Suppressor macrophage treated with lipopolysaccharide for 4 hours (primary cell): ENCODE data around the gene ATP5MC3.

ENCODE experiments used
- DNase-seq: peaks from one replicate; pipeline ENCODE4 v3.0.0-alpha.2; 2020

Gene ATP5MC3

GRCh38 chr2:175167792-175168563 is 13.5 kb downstream of the ATP5MC3 start, which contains the start of gene ATF2:
Gene ATF2, minus strand, starts transcription at chr2:175168203. Its CDS starts 31,760 bp downstream, at chr2:175136443.
- peak; percentile 100 for DNase-seq

GRCh38 chr2:175167076-175167791 is 14.3 kb downstream of the ATP5MC3 start:
- peak; percentile 39 for DNase-seq

GRCh38 chr2:175166216-175166824 is 15.2 kb downstream of the ATP5MC3 start:
- DNase-seq: no peak

GRCh38 chr2:175164235-175164634 is 17.3 kb downstream of the ATP5MC3 start:
- DNase-seq: no peak

- DNase-seq: no peak
These were observed 22.6 kb downstream of the ATP5MC3 start for GRCh38 chr2:175158894-175159293.

GRCh38 chr2:175156534-175156933 is 25.0 kb downstream of the ATP5MC3 start:
- DNase-seq: no peak

- no peak for DNase-seq
These were observed 26.8 kb downstream of the ATP5MC3 start for GRCh38 chr2:175154661-175155082.

GRCh38 chr2:175152242-175152641 is 29.3 kb downstream of the ATP5MC3 start:
- no peak for DNase-seq

GRCh38 chr2:175151791-175152190 is 29.7 kb downstream of the ATP5MC3 start:
- DNase-seq: no peak

GRCh38 chr2:175147186-175147585 is 34.3 kb downstream of the ATP5MC3 start:
- no peak for DNase-seq

- DNase-seq: no peak
These were observed 37.8 kb downstream of the ATP5MC3 start for GRCh38 chr2:175143678-175144077.

GRCh38 chr2:175143191-175143590 is 38.3 kb downstream of the ATP5MC3 start:
- DNase-seq: no peak

GRCh38 chr2:175140332-175140731 is 41.2 kb downstream of the ATP5MC3 start:
- no peak for DNase-seq

- no peak for DNase-seq
These were observed 43.7 kb downstream of the ATP5MC3 start for GRCh38 chr2:175137793-175138192.

GRCh38 chr2:175136334-175137215 is 44.9 kb downstream of the ATP5MC3 start:
- DNase-seq: no peak

- DNase-seq: no peak
These were observed 45.6 kb downstream of the ATP5MC3 start for GRCh38 chr2:175135862-175136261.

GRCh38 chr2:175135177-175135576 is 46.3 kb downstream of the ATP5MC3 start:
- DNase-seq: no peak

GRCh38 chr2:175131252-175131651 is 50.3 kb downstream of the ATP5MC3 start:
- no peak for DNase-seq

GRCh38 chr2:175126661-175127060 is 54.8 kb downstream of the ATP5MC3 start:
- no peak for DNase-seq
